Activated T-helper 9 cell treated with anti-CD3 and anti-CD28 coated beads, Interleukin-2, amount 50 U/mL, for 16 hours (primary cell): Measurements from ENCODE around the gene FOXP1.
"Not testable (repeated sequence)": the region's sequence is repeated elsewhere in the genome, so short reads cannot be mapped to it uniquely, and the experiment has no call there.

Experiments used
- DNase-seq: peaks from one replicate; pipeline ENCODE4 v3.0.0-alpha.2; 2020; ENCODE audit warnings: low read depth

FOXP1 gene

GRCh38 chr3:71033681-71034220 lies 549.8 kb downstream of the FOXP1 start:
- DNase-seq, result no peak

- DNase-seq, result no peak
These were observed 551.5 kb downstream of the FOXP1 start for GRCh38 chr3:71031914-71032521.

DNA sequence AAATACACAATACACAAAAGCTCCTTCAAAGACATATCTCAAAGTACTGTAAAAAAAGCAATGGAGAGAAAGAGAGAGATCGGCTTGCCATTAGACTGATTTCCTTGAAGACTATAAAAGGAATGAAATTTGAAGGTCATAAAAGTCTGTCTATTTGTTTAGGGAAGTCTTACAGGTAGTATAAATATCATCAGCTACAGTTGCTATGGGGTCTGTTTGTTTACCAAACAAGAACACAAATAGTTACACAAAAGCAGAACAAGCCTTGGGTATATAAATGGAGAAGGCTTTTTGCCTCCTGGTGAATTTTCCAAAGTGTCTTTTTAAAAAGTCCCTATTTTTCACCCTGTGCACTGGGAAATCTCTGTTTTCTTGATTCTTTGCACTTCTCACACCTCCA lies 552.3 kb downstream of the FOXP1 start:
- DNase-seq, result no peak

DNA sequence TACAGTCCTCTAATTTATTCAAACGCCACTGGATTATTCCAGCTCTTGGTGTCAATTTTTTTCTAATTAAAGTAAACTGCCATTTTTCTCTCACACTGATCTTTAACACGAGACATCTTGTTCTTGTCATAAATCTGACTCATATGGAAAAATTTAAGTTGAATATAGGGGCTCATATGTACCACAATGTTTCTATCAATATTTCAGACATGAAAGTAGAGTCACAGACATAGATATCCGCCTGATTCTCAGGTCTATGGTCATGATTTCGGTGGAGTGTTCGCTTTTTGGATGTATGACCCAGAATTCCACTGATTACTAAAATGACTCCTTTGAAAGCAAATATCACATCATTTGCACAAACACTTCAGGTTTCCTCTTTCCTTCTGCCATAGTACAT lies 552.8 kb downstream of the FOXP1 start:
- no peak for DNase-seq

GRCh38 chr3:71029770-71030169 lies 553.8 kb downstream of the FOXP1 start:
- no peak for DNase-seq

GRCh38 chr3:71028802-71029201 lies 554.7 kb downstream of the FOXP1 start:
- no peak for DNase-seq

DNA sequence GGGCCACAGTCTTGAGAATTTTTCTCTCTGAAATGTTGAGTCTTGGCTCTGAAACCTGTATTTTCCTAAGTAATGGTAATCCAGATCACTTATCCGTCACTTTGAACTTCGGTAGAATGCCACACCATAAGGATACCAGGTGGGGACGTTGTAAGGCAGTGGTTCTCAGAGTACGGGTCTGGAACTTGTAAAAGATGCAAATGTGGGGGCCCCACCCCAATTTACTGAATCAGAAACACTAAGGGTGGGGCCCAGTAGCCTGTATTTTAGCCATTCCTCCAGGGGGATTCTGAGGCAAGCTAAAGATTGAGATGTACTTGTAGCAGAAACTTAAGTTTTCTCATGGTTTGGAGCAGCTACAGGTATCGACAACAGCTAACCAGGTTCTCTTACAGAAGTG lies 555.3 kb downstream of the FOXP1 start:
- no peak for DNase-seq

DNA sequence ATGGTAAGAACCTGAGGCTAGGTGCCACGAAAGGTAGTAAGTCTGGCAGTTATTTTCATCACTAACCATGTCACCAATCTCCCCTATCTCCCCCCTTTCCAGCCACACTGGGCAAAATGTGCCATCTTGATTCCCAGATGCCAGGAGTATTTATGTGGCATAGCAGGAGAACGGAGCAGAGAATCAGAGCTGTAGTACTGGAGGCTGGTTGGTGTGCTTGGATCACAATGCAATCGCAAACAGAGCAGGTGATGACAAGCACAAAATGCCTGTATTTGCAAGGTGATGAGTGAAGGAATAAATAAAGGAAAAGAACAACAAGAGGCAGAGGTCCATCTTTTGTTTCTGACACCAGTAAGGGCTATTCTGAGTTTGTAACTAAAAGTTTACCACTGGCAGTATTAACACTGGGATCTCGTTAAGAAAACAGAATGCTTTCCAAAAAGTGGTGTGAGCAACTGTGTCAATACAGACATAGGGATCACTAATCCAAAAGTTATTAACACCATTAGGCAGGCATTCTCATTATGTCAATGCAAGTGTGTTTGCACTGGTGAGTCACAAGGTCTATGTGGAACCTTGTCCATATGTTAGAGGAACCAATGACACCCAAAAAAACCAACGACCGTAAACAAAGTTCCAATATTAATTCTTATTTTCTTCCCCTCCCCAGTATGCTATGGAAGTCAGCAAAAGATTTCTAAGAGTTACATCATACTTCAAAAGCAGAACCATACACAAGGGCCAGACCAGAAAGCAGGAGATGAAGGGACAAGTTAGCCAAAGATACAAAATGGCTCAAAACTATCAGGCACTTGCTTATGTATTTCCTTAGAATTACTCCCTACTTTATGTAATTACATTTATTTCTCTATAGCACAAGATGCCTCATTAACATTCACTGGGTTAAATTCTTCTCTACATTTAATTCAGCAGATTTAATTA lies 556.6 kb downstream of the FOXP1 start:
- DNase-seq, result no peak

DNA sequence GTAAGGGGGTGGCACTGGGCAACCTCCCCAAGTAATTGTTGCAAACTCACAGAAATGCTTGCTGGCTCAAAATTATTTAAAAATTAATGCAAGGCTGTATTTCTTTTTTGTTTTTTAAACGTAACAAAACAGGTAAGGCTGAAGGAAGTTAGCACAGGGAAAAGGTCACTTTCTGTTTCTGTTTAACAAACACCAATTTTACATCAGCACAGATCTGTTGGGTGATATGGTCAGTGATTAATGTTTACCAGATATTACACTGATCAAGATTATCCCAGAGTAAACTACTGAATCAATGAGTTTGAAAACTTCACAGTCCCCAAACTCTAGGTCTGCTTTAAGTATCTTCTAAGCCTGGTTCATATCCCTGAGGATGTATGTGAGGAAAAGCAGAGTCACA lies 558.0 kb downstream of the FOXP1 start:
- no peak for DNase-seq

- DNase-seq, result no peak
These were observed 558.5 kb downstream of the FOXP1 start for GRCh38 chr3:71025010-71025409.

DNA sequence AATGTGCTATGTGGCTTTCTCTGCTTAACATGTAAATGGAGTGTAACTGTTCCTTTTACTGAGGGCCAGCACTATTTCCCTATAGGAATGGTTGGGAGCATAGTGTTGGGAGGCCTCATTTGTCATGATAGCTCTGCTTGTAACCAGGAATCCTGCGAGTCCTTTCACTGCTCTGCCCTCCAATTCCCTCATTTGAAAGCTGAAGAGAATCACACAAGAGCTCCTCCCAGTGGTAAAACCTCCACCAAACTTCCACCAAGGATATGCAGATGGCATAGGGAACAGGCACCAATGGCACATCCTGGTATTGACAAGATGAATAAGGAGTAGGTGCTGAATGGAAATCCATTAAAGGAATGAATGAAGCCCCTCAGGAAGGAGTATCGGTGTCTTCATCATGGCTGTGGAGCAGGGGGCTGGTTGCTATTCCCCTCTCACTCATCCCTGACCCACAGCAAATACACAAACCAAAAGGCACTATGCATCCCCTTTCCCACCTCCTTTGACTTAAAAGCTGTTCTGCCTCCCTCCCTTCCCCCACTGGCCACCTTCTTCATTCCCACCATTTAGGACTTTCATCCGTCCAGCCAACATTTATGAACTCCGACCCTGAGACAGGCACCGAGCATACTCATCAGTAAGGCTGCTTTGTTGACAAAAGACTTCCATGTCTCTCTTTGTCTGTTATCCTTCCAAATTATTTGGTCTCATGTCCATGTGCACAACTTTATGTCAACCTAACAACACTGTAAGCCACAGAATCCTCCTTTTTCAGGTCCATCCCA lies 560.8 kb downstream of the FOXP1 start:
- DNase-seq, result no peak

DNA sequence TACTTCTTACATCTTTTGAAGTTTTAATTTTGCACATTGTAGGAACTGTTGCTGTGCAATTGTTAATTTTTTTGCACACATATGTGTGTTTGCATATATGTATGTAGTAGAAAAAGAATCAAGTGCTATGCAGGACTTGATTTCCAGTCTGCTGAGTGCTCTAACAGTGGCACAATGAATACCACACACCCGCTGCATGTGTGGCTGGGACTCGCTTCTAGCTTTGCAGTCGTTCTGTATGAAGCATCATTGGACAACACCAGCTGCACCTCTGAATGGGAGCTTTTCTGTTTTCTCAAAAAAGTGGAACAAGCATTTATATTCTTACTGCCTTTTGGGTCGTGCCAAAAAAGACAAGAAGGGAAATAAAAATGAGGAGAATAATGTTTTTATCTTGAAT lies 564.7 kb downstream of the FOXP1 start:
- DNase-seq, result no peak

- DNase-seq, result no peak
These were observed 567.2 kb downstream of the FOXP1 start for GRCh38 chr3:71016178-71016845.

GRCh38 chr3:71014616-71015015 lies 568.9 kb downstream of the FOXP1 start:
- not testable (repeated sequence) for DNase-seq

GRCh38 chr3:71012971-71013370 lies 570.6 kb downstream of the FOXP1 start:
- no peak for DNase-seq

DNA sequence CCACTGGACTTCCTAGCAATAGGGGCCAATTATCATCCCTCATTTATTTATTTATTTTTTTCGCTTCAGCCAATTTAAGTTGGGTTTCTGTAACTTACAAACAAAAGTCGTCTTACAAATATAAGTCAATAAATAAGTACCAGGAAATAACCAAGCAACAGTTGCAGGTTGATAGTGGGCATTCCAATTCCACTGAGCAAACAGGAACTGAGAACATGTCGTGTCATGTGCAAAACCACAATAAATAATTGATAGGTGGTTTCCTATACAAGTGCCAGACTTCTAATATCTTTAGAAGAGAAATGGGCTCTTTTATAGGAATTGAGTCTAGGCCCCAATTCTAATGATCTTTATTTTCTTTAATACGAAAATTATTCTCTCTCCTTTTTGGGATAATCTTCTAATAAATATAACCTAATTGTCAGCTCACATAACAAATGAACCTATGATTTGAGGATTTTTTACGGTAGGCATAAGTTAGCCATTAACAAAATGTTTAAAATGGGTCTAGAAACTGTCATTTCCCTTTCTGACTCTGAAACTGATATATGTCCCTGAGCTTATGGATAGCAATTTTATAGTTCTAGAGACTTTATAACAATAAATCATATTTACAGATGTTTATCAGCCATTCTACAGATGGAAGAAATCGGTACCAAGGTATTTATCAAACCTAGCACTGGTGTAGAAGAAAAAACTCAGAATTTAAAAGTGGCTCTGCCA lies 571.8 kb downstream of the FOXP1 start:
- DNase-seq, result no peak

- DNase-seq, result peak; percentile 48
These were observed 572.6 kb downstream of the FOXP1 start for GRCh38 chr3:71010726-71011455.

GRCh38 chr3:71008350-71008935 lies 575.1 kb downstream of the FOXP1 start:
- DNase-seq, result no peak

DNA sequence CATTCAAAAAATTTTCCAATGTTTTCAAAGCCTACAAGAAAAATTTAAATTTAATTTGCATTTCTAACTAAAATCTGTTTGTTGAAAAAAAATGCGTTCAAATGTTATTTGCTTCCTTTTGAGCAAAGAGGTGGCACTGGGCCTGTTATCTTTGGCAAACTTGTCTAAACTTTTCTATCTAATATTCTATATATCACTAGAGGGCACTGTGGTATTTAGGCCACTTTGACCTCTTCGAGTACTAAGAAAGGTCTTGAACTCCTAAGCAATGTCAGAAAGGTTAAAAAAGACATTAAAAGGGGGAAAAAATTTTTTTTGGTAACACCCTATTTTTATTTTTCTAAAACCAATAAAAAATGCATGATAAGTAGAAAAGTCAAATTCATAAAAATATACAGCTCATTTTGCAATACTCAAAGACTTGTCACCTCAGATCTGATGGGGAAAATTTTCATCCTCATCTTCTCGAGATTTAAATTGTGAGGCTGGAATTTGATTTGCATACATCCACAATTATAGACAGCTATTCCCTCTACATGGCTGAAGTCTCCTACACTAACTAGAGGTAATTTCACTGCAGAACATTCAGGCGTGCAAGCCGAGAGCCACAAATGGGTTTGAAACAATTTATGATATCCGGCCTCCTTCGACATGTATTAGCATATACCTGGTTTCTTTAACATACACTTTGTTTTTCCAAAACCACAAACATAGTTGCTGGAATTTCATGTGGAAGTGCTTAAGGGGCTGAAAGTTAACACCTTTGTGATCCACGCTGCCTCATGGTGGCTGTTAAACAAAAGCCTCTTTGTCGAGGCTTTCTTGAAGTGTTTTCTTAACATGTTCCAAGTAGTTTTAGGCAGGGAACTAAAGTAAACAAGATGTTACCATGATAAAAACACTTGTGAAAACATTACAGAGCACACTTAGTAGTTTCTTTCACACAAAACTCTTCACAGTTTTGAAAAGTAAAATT lies 576.4 kb downstream of the FOXP1 start:
- no peak for DNase-seq
